T-helper 1 cell treated with Interleukin-12 subunit alpha and Interleukin-12 subunit beta and Interleukin-4 antibody, amounts not matched to agents 30 μg/mL and 1 μg/mL, for 36 hours (primary cell): Measurements from ENCODE around the gene TRAPPC1.

Experiments
- H3K27ac Mint-ChIP-seq: one replicate; pipeline ENCODE4 v1.8.0; 2021; ENCODE audit warnings: mild to moderate bottlenecking, mixed read lengths
- H3K27me3 Mint-ChIP-seq: one replicate; pipeline ENCODE4 v1.8.0; 2021; ENCODE audit warnings: low read depth, mixed read lengths
- H3K36me3 Mint-ChIP-seq: one replicate; pipeline ENCODE4 v1.8.0; 2021; ENCODE audit warnings: low read depth, mixed read lengths
- H3K4me1 Mint-ChIP-seq: one replicate; pipeline ENCODE4 v1.8.0; 2021; ENCODE audit warnings: low read depth, mixed read lengths
- H3K4me3 Mint-ChIP-seq: one replicate; pipeline ENCODE4 v1.8.0; 2021; ENCODE audit warnings: mild to moderate bottlenecking, moderate library complexity, mixed read lengths
- H3K9me3 Mint-ChIP-seq: one replicate; pipeline ENCODE4 v1.8.0; 2021; ENCODE audit warnings: mixed read lengths

TRAPPC1 gene

DNA sequence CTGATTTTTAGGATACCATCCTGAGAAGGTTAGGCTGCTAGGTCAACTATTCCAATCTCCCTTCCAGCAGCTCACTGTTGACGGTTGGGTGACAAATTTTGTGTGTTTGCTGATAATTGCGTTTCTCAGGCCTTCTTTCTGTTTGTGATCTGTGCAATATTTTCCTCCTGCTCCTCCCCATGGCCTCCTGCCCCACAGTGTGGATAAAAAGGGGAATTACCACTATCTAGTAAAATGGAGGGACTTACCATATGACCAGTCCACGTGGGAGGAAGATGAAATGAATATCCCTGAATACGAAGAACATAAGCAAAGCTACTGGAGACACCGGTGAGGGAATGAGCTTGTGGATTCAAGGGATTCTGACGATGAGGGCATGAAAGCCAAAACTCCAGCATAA lies 34.0 kb downstream of the TRAPPC1 start:
- H3K27me3 Mint-ChIP-seq, result no peaks in the 10 kb centered on the region
- no peaks in the 10 kb centered on the region for H3K9me3 Mint-ChIP-seq
- peaks cover 3% of the 10 kb centered on the region for H3K4me1 Mint-ChIP-seq
- H3K4me3 Mint-ChIP-seq, result no peak overlapping the region
- H3K36me3 Mint-ChIP-seq, result peaks cover 67% of the 10 kb centered on the region
- no peak overlapping the region for H3K27ac Mint-ChIP-seq

DNA sequence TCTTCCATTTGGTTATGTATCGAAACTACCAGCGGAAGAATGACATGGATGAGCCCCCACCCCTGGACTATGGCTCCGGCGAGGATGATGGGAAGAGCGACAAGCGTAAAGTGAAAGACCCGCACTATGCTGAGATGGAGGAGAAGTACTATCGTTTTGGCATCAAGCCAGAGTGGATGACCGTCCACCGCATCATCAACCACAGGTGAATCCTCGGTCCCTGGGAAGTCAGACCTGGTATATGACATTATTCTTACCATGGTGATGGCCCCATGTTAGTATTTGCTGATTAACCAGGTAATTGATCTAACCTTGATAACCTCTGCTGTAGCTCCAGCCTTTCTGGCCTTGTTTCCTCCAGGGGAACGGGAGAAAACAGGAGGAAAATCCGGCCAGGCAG lies 34.7 kb downstream of the TRAPPC1 start:
- no peak overlapping the region for H3K4me3 Mint-ChIP-seq
- H3K4me1 Mint-ChIP-seq, result peaks cover 4% of the 10 kb centered on the region
- no peaks in the 10 kb centered on the region for H3K27me3 Mint-ChIP-seq
- H3K27ac Mint-ChIP-seq, result no peak overlapping the region
- H3K36me3 Mint-ChIP-seq, result peaks cover 64% of the 10 kb centered on the region
- no peaks in the 10 kb centered on the region for H3K9me3 Mint-ChIP-seq

DNA sequence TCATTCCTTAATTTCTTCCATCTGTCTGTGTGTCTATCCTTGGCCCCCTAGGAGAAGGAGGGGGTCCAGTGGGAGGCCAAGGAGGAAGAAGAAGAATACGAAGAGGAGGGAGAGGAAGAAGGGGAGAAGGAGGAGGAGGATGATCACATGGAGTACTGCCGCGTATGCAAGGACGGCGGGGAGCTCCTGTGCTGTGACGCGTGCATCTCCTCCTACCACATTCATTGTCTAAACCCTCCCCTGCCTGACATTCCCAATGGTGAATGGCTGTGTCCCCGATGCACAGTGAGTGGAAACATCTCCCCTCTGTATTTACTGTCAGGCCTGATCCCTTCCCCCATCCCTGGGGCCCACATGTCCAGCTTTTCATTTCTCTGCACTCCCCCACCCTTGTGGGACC lies 36.9 kb downstream of the TRAPPC1 start:
- Mint-ChIP-seq H3K27ac (no peak overlapping the region), H3K4me3 (no peak overlapping the region), H3K4me1 (peaks cover 8% of the 10 kb centered on the region), H3K9me3 (no peaks in the 10 kb centered on the region), H3K27me3 (no peaks in the 10 kb centered on the region), H3K36me3 (peaks cover 55% of the 10 kb centered on the region)

DNA sequence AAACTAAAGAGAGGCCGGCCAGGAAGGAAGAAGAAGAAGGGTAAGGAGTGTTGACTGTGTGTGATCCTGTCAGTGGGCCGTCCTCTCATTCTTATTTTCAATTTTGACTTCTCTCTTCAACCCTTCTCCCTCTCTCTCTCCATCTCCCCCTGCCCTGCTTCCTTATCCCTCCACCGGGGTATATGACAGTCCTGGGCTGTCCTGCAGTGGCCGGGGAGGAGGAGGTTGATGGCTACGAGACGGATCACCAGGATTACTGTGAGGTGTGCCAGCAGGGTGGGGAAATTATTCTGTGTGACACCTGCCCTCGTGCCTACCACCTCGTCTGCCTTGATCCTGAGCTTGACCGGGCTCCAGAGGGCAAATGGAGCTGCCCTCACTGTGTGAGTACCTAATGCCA lies 37.5 kb downstream of the TRAPPC1 start:
- Mint-ChIP-seq H3K27me3 (no peaks in the 10 kb centered on the region), H3K4me3 (no peak overlapping the region), H3K4me1 (peaks cover 11% of the 10 kb centered on the region), H3K9me3 (no peaks in the 10 kb centered on the region), H3K27ac (no peak overlapping the region), H3K36me3 (peaks cover 50% of the 10 kb centered on the region)

DNA sequence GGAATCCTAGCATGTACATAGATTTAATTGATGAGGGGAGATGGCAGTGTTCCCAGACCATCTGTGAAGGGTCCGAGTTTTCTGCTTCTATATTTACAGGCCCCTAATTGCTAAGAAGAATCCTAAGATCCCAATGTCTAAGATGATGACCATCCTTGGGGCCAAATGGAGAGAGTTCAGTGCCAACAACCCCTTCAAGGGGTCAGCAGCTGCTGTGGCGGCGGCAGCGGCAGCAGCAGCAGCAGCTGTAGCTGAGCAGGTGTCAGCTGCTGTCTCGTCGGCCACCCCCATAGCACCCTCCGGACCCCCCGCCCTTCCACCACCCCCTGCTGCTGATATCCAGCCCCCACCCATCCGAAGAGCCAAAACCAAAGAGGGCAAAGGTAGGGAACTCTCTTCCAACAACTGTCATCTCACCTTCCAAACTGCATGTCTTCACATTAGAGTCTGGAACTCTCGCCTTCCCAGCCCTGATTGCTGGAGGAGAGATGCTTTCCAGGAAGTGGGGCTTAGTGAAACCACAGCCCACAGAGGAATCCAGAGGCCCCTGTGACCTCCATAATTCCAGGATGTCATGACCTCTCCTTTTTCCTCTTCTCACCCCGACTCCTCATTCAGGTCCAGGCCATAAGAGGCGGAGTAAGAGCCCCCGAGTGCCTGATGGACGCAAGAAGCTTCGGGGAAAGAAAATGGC lies 38.4 kb downstream of the TRAPPC1 start:
- no peaks in the 10 kb centered on the region for H3K27me3 Mint-ChIP-seq
- no peaks in the 10 kb centered on the region for H3K9me3 Mint-ChIP-seq
- H3K4me3 Mint-ChIP-seq, result no peak overlapping the region
- peaks cover 12% of the 10 kb centered on the region for H3K4me1 Mint-ChIP-seq
- H3K36me3 Mint-ChIP-seq, result peaks cover 45% of the 10 kb centered on the region
- H3K27ac Mint-ChIP-seq, result no peak overlapping the region

DNA sequence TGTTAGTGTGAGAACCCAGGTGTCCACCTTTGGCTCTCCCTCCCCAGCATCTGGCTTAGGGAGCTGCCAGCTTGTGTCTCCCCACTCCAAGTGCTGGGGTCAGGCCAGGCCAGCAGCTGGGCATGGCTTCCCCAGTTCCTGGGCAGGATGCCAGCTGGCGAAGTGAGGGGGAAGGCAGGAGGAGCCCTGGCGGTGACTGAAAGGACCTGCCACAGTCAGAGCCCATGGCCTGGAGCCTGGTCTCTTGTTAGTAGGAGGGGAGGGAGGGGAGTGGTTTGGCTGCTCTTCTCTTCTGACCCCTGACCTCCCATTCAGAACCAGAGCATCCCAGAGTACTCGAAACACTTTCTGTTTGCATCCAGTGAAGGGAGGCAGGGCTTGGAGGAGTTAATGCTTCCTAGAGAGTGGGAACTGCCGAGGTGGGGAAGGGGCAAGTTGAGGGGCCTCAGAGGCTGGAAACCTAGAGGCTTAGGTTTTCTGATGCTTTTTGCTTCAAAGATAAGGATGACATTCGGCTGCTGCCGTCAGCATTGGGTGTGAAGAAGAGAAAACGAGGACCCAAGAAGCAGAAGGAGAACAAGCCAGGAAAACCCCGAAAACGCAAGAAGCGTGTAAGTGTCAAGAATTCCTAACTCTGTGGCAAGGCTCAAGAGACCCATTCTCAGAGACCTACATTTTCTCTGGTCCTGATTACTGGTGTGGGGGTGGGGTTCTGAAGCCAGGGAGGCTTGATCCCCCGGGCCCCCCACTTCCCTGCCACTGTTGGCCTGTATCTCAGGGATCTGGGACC lies 42.4 kb downstream of the TRAPPC1 start:
- H3K27ac Mint-ChIP-seq, result no peak overlapping the region
- H3K9me3 Mint-ChIP-seq, result no peaks in the 10 kb centered on the region

DNA sequence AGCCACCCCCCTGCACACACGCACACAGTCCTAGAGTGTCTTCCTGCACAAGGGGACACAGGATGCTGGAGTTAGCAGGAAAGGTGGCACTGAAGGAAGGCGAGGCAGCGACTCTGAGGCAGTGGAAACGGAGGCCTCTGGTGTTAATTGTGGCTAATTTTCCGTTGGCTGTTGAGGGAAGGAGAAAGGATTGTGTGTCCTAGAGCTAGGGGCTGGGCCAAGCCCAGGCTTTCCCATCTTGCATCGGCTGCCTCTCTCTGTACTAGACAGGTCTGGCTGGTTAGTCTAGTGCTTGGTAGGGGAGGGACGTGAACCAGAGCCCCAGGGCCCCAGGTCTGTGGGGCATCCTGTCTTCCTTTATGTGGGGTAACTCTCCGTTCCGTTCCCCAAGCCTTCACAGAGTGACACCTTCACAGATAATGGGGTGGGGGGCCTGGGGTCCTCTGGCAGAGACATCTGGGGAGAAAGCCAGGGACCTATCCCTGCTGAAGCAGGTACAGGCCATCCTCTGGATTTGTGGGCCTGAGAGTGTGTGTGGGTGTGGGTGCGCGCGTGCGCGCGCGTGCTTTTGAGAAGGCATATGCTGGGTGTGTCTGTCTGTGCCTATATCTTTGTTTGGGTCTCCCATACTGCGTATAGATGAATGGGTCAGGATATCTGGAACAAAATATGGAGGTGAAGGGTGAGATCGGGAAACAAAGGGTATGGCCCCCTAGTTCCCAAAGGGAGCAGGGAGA lies 43.4 kb downstream of the TRAPPC1 start, which contains the start of gene CHD3:
TSS of gene CHD3 (plus strand) at position 606 of the 737 bp plus-strand sequence. CDS start 212 bp downstream, outside the sequence.
- Mint-ChIP-seq H3K27me3 (no peaks in the 10 kb centered on the region), H3K4me3 (no peak within 1 kb of the TSS), H3K27ac (no peak within 1 kb of the TSS), H3K9me3 (no peaks in the 10 kb centered on the region), H3K36me3 (peaks cover 11% of the 10 kb centered on the region), H3K4me1 (peaks cover 9% of the 10 kb centered on the region)

More for the DNA sequence above, 42.4 kb downstream of the TRAPPC1 start:
- Mint-ChIP-seq H3K36me3 (peaks cover 19% of the 10 kb centered on the region), H3K4me3 (no peak overlapping the region), H3K27me3 (no peaks in the 10 kb centered on the region), H3K4me1 (peaks cover 9% of the 10 kb centered on the region)

DNA sequence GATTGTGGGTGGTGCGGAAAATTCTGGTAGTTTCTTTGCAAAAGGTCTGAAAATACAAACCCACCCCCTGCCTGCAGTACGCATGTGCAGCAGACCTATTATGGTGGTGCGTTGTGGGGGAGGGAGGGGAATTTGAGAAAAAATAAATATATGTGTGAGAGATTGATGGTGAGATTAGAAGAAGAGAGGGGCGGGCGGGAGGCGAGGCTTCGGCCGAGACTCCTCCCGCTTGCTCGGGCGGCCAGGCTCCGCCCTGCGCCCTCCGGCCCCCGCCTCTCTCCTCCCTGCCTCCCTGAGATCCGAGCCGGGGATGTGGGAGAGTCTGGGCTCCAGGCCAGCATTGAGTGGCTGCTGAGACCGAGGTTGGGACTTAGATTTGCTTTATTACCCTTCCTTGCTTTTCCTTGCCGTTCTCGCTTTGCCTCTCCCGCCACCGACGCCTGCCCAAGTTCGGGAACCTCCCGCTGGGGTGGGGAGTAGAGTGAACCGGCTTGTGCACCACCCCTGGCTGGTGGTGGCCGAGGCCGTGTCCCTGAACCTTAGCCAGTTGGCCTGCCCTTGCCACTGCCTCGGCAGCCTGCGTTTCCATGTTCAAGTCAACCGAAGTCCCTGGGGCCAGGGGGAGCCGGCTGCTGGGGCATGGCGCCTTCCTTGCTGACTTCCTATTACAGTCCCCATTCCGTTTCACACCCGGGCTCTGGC lies 44.1 kb downstream of the TRAPPC1 start:
- H3K27me3 Mint-ChIP-seq, result no peaks in the 10 kb centered on the region
- H3K36me3 Mint-ChIP-seq, result peaks cover 11% of the 10 kb centered on the region
- H3K4me1 Mint-ChIP-seq, result peaks cover 9% of the 10 kb centered on the region
- H3K9me3 Mint-ChIP-seq, result no peaks in the 10 kb centered on the region
- no peak overlapping the region for H3K27ac Mint-ChIP-seq
- no peak overlapping the region for H3K4me3 Mint-ChIP-seq

DNA sequence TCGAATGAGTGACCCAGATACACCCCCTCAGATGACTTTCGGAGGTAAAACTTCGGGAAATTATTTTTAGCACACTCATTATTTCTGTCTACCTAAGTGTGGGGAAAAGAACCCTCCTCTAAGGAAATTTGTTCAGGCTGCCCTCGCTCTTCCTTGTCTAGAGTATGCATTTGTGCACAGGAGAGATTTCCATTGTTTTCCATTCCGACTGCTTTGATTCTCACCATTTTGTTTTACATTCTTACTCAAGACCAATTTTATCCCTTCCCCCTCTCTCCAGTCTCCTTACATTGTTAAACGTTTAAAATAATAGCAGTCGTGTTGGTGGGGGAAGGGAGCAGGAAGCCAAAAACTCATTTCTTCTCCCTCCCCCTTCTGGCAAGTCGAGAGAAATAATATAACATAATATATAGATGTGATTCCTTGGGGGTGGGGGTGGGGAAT lies 44.7 kb downstream of the TRAPPC1 start:
- peaks cover 8% of the 10 kb centered on the region for H3K4me1 Mint-ChIP-seq
- H3K4me3 Mint-ChIP-seq, result no peak overlapping the region
- no peak overlapping the region for H3K27ac Mint-ChIP-seq
- no peaks in the 10 kb centered on the region for H3K9me3 Mint-ChIP-seq
- H3K36me3 Mint-ChIP-seq, result peaks cover 10% of the 10 kb centered on the region
- H3K27me3 Mint-ChIP-seq, result no peaks in the 10 kb centered on the region

DNA sequence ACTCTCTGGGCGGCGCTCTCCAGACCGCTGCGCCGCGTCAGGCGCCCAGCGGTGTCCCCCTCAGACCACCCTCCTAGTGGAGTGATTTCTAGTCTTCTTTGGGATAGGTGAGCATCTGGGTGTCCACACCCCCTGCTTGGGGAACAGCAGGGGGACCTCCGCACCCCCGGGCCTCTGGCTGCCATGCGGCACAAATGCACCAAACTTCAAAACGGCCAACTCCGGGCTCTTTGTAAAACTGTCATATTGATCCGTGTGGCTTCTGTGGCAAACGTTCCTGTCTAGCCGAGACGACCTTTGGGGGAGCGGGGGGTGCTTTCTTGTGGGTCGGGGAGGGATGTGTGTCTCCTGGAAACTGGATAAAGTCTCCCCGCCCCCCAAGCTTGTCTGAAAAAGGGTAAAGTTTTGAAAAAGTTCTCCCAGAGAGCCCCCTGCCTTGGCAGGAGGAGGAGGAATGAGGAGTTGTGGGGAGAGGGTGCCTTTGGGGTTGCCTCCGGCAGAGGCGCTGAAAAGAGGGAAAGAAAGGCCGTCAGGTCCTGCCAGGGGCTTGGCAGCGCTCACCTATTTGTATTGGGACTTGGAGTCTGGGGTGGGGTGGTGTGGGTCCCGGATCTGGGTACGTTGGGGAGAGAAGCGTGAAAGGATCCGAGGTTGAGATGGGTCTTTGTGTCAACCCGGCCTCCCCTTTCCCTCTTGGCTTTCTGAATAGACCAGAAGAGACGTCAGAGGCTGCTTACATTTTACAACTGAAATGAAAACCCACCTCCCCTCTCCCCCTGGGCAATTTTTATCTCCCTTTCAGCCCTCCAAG lies 45.3 kb downstream of the TRAPPC1 start:
- no peak overlapping the region for H3K4me3 Mint-ChIP-seq
- H3K9me3 Mint-ChIP-seq, result no peaks in the 10 kb centered on the region

DNA sequence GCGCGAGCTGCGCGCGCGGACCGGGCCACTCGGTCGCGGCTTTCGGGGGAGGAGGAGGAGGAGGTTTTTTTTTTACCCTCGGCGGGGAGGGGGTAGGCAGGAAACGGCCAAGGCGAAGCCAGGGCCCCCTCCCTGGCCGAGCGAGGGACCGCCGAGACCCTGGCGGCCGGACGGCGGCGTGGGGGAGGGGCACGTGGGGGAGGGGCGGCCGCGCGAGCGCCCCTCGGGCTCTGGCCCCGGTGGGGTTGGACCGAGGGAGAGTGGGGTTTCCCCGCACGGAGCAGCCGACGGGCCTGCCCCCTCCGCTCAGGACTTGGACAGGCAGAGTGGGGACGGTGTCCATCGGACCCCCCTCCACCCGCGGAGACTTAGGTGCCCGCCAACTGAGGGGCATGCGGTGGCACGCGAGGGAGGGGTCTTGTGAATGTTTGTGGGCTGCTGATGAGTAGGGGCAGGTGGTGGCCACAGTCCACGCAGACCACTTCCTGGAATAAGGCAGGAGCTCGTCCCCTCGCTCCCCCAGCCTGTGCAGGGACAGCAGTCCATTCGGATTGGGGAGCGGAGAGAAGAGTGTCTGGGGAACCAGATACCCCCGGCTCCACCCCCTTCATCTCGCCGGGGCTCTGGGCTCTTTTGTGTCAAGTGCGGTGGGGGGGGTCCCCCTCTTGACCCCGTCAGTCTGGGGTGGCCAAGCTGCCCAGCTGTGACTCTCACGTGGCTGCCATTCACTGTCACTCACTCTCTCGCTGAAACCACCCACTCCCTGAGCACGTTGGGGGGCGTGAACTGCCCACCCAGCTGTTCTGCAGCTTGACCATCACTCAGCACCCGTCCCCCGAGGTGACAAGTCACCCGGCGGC lies 46.1 kb downstream of the TRAPPC1 start:
- Mint-ChIP-seq H3K9me3 (no peaks in the 10 kb centered on the region), H3K4me1 (peaks cover 6% of the 10 kb centered on the region), H3K27ac (no peak overlapping the region), H3K4me3 (peak overlapping the region; percentile 43), H3K27me3 (no peaks in the 10 kb centered on the region), H3K36me3 (peaks cover 4% of the 10 kb centered on the region)

More for the DNA sequence above, 45.3 kb downstream of the TRAPPC1 start:
- peaks cover 6% of the 10 kb centered on the region for H3K36me3 Mint-ChIP-seq
- no peak overlapping the region for H3K27ac Mint-ChIP-seq
- peaks cover 6% of the 10 kb centered on the region for H3K4me1 Mint-ChIP-seq
- H3K27me3 Mint-ChIP-seq, result no peaks in the 10 kb centered on the region

DNA sequence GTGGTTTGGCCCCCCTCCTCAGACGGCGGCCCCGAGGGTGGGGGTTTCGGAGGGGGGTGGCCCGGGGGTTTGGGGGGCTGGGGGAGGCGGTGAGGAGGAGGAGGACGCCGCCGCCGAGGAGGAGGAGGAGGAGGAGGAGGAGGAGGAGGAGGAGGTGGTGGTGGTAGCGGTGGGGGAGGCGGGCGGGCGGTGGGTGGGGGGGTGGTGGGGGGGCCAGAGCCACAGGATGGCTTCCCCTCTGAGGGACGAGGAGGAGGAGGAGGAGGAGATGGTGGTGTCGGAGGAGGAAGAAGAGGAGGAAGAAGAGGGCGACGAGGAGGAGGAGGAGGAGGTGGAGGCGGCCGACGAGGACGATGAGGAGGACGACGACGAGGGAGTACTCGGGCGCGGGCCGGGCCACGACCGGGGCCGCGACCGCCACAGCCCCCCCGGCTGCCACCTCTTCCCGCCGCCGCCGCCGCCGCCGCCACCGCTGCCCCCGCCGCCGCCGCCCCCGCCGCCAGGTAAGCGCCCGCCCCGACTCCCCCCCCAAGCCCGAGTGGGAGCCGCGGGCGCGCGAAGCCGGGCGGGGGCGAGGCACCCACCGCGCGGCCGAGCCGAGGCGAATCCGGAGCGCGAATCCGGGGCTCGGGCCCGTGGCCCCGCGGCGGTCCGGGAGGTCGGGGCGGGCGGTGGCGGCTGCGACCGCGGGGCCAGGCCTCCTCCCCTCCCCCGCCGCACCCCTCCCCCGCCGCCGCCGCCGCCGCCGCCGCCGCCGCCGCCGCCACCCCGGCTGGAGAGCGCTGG lies 47.0 kb downstream of the TRAPPC1 start:
- Mint-ChIP-seq H3K36me3 (no peaks in the 10 kb centered on the region), H3K4me1 (peaks cover 4% of the 10 kb centered on the region), H3K27me3 (no peaks in the 10 kb centered on the region), H3K27ac (peak overlapping the region; percentile 82), H3K4me3 (peak overlapping the region; percentile 76), H3K9me3 (no peaks in the 10 kb centered on the region)
